MCF 10A (cell line): ENCODE data around the gene DBNDD1. TPM values are rescaled to one million over a fixed set of nuclear protein-coding genes. Genes with fewer than 3 reads are reported as not detected.
A peak's percentile ranks its signal among the peaks of the same experiment; 100 is the strongest.

ENCODE experiments used
- BruUV-seq: library from RNA; stranded (reverse); fragments of 400-500 nt; replicated peaks from 2 replicates; lab custom pipeline; 2021; lab: Mats Ljungman, UMichigan
- CTCF ChIA-PET: fragments of 300-600 bp; sonication (Branson Sonifier 250); formaldehyde crosslinking; extraction: SDS; loops from one replicate; lab custom pipeline; 2021; ENCODE audit warnings: antibody characterized with exemption, inconsistent platforms; lab: Yijun Ruan, JAX
- POLR2A ChIA-PET: fragments of 300-600, 350-650 bp; sonication (Branson Sonifier 250); formaldehyde crosslinking; extraction: SDS; loops from one replicate; lab custom pipeline; 2020; ENCODE audit warnings: antibody characterized with exemption, inconsistent platforms; lab: Yijun Ruan, JAX
- DNase-seq: peaks from one replicate; pipeline ENCODE4 v3.0.0-alpha.2; 2018; ENCODE audit not compliant: unreplicated experiment
- H3K27ac Mint-ChIP-seq: one replicate; pipeline ENCODE4 v1.8.0; 2022; ENCODE audit warnings: mild to moderate bottlenecking, low read depth, mixed read lengths; ENCODE audit not compliant: unreplicated experiment
- H3K27me3 Mint-ChIP-seq: one replicate; pipeline ENCODE4 v1.8.0; 2022; ENCODE audit warnings: mixed read lengths; ENCODE audit not compliant: insufficient read depth, unreplicated experiment
- H3K36me3 Mint-ChIP-seq: one replicate; pipeline ENCODE4 v1.8.0; 2022; ENCODE audit warnings: mild to moderate bottlenecking, moderate library complexity, mixed read lengths; ENCODE audit not compliant: insufficient read depth, unreplicated experiment
- H3K4me1 Mint-ChIP-seq: one replicate; pipeline ENCODE4 v1.8.0; 2022; ENCODE audit warnings: mixed read lengths; ENCODE audit not compliant: insufficient read depth, unreplicated experiment
- H3K4me3 Mint-ChIP-seq: one replicate; pipeline ENCODE4 v1.8.0; 2022; ENCODE audit warnings: mild to moderate bottlenecking, moderate library complexity, mixed read lengths; ENCODE audit not compliant: unreplicated experiment
- H3K9me3 Mint-ChIP-seq: one replicate; pipeline ENCODE4 v1.8.0; 2022; ENCODE audit warnings: mixed read lengths; ENCODE audit not compliant: unreplicated experiment
- CTCF ChIP-seq: fragments of 200-600 bp; IDR thresholded peaks from one replicate; pipeline ENCODE4 v1.8.0; 2022; ENCODE audit warnings: antibody characterized with exemption, mild to moderate bottlenecking; ENCODE audit not compliant: unreplicated experiment
- intact Hi-C: fragments of 100-400 bp; cut with micrococcal nuclease; formaldehyde crosslinking; loops from 2 replicates; pipeline ENCODE4 v1.14.1; 2022
- total RNA-seq: library from RNA; stranded (reverse); gene quantifications from 2 replicates; pipeline ENCODE4 v1.2.3, GENCODE V29; 2022

The DBNDD1 gene
- total RNA-seq, 1 experiment from 2014 or later = 3.5 TPM

DNA sequence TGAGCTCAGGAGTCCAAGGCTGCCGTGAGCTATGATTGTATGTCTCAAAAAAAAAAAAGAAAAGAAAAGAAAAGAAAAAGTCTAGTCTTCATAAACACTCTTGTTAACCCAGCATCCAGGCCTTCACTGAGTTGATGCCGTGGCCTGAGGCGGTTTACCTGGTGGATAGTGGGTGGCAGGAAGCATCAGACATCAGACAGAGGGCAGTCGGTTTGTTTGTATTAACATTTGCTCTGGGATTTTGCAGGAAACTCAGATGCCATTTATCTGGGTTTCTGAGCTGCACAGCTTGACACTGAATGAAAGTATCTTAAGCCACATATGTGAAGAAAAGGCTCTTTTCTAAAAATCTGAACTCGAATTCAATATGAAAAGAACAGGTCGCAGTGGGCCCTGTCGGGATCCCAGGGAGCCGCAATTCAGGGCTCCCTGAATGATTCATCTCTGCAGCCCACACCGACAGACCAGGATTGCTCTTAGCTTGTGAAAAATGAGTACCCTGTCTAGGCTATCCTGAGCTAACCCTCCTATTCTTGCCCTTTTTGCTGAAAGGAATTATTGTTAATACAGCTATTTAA is 1.1 kb upstream of the DBNDD1 start:
- H3K4me1 Mint-ChIP-seq = peaks cover 5% of the 10 kb centered on the region
- ChIA-PET POLR2A (interaction anchor here (0.9 to 3.9 kb wide), 6 partner anchors 23 to 147 kb away, joined by 3 to 25 read pairs (median 5); partner anchors contain the start of genes TCF25 and TUBB3), CTCF (interaction anchor here (0.6 to 1.4 kb wide), 10 partner anchors 9 to 298 kb away, joined by 3 to 5 read pairs (median 3); no protein-coding TSS in a partner anchor)
- peak overlapping the region; percentile 80 for H3K4me3 Mint-ChIP-seq
- H3K36me3 Mint-ChIP-seq = peaks cover 12% of the 10 kb centered on the region
- no peaks in the 10 kb centered on the region for H3K27me3 Mint-ChIP-seq
- TF ChIP-seq CTCF = no peak
- DNase-seq = peak; percentile 11
- no peaks in the 10 kb centered on the region for H3K9me3 Mint-ChIP-seq
- no peak overlapping the region for H3K27ac Mint-ChIP-seq
- intact Hi-C loops = no loop called here
- no TSS peak for BruUV-seq

DNA sequence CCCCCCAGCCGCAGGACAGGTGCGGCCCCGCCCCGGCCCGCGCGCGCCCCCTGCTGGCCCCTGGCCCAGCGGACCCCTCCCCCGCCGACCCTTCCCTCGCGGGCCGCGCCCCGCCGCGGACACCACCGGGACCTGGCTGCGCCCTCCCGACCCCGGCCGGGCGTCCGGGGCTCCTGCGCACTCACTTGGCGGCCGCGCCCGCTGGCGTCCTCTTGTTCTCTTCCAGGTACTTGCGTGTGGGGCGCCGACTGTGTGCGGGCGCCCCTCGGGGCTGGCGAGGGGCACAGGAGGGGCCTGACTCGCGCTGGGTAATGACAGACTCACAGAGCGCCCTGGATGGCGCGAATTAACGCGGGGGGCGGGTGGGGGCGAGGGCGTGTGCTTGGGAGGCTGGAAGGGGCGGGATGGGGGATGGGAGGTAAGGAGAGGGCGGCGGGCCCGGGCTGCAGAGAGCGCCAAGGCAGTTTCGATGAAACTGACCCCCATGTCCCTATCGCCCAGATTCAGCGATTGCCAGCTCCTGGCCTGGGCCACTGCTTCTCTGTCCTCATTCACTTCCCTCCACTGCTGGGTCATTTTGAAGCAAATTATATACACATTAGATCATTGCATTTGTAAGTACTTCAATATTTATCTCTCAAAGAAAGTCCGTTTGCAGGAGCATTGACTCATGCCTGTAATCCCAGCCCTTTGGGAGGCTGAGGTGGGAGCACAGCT is 445 bp upstream of the DBNDD1 start:
- Mint-ChIP-seq H3K36me3 (peaks cover 7% of the 10 kb centered on the region), H3K4me1 (peaks cover 5% of the 10 kb centered on the region), H3K4me3 (peak overlapping the region; percentile 80), H3K27ac (no peak overlapping the region), H3K9me3 (no peaks in the 10 kb centered on the region), H3K27me3 (no peaks in the 10 kb centered on the region)
- TF ChIP-seq CTCF = peak; percentile 41
- peak; percentile 34 for DNase-seq
- intact Hi-C loops = no loop called here
- ChIA-PET POLR2A (interaction anchor here (1.1 to 2.1 kb wide), 5 partner anchors 24 to 146 kb away, joined by 4 to 9 read pairs (median 5); partner anchors contain the start of genes TCF25 and TUBB3), CTCF (interaction anchor here (0.6 to 1.3 kb wide), 6 partner anchors 9 to 297 kb away, joined by 3 to 5 read pairs (median 4); no protein-coding TSS in a partner anchor)
- BruUV-seq = no TSS peak

DNA sequence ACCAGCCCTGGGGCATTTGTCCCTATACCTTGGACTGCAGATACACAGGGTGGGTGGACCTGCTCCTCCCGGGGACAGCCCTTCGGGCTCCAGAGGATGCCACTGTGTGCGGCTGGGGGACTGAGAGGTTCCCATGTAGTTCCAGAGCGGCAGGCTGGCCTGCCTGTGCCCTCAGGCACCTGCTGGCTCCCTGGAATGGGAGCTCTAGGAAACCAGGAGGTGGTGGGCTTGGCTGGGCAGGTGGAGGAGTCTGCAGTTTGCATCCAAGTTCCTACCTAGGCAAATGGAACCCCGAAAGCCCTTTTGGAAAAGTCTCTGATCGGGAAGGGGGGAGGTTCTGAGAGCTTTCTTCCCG is 982 bp downstream of the DBNDD1 start:
- CTCF ChIA-PET = interaction anchor here (0.6 to 1.3 kb wide), 3 partner anchors 26 to 318 kb away, joined by 3 to 4 read pairs (median 3); no protein-coding TSS in a partner anchor
- POLR2A ChIA-PET = interaction anchor here (2.1 kb wide), 1 partner anchor 45 kb away, joined by 5 read pairs; no protein-coding TSS in a partner anchor
- DNase-seq = peak; percentile 6

More for the DNA sequence above, 982 bp downstream of the DBNDD1 start:
- Mint-ChIP-seq H3K27me3 (no peaks in the 10 kb centered on the region), H3K4me3 (peak overlapping the region; percentile 71), H3K4me1 (peaks cover 5% of the 10 kb centered on the region), H3K36me3 (no peaks in the 10 kb centered on the region), H3K9me3 (no peaks in the 10 kb centered on the region), H3K27ac (no peak overlapping the region)
- no peak for TF ChIP-seq CTCF
- no TSS peak for BruUV-seq
- intact Hi-C loops = no loop called here
